SK-N-MC (cell line): ENCODE measurements around the gene TBC1D21.

Source experiments
- DNase-seq: peaks from one replicate; pipeline ENCODE4 v3.0.0-alpha.2; 2011; ENCODE audit warnings: low read depth, low spot score
- H3K27ac ChIP-seq: fragments of 200-600 bp; sonication (generic); 2 replicates; pipeline ENCODE4 v1.5.1; 2016; ENCODE audit warnings: mixed run types
- H3K36me3 ChIP-seq: fragments of 200-600 bp; sonication (generic); 2 replicates; pipeline ENCODE4 v1.6.1; 2017; ENCODE audit warnings: antibody characterized with exemption, low read length, mixed read lengths; ENCODE audit not compliant: insufficient read depth
- H3K4me3 ChIP-seq: fragments of 200-600 bp; sonication (generic); 2 replicates; pipeline ENCODE4 v1.5.1; 2016
- H3K9ac ChIP-seq: fragments of 200-600 bp; sonication (generic); 2 replicates; pipeline ENCODE4 v1.8.0; 2017; ENCODE audit warnings: mixed run types, mixed read lengths; ENCODE audit not compliant: insufficient read length
- H3K9me3 ChIP-seq: fragments of 200-600 bp; sonication (generic); 2 replicates; pipeline ENCODE4 v1.6.1; 2017; ENCODE audit warnings: low read depth, mild to moderate bottlenecking, antibody characterized with exemption, low read length, moderate library complexity, mixed read lengths
- EZH2 ChIP-seq: fragments of 200-600 bp; sonication (generic); IDR thresholded peaks from one replicate; pipeline ENCODE4 v1.6.1; 2017; ENCODE audit warnings: antibody characterized with exemption
- FOXP2 ChIP-seq: optimal IDR thresholded peaks from 2 replicates; pipeline ENCODE3; 2011; ENCODE audit warnings: mild to moderate bottlenecking, moderate library complexity; ENCODE audit not compliant: insufficient read depth; ENCODE audit errors: extremely low read length, control extremely low read depth
- POLR2AphosphoS5 ChIP-seq: IDR thresholded peaks from 2 replicates; pipeline ENCODE4 v1.6.1; 2012; ENCODE audit warnings: mild to moderate bottlenecking, low read depth, low read length, borderline replicate concordance

TBC1D21 gene

DNA sequence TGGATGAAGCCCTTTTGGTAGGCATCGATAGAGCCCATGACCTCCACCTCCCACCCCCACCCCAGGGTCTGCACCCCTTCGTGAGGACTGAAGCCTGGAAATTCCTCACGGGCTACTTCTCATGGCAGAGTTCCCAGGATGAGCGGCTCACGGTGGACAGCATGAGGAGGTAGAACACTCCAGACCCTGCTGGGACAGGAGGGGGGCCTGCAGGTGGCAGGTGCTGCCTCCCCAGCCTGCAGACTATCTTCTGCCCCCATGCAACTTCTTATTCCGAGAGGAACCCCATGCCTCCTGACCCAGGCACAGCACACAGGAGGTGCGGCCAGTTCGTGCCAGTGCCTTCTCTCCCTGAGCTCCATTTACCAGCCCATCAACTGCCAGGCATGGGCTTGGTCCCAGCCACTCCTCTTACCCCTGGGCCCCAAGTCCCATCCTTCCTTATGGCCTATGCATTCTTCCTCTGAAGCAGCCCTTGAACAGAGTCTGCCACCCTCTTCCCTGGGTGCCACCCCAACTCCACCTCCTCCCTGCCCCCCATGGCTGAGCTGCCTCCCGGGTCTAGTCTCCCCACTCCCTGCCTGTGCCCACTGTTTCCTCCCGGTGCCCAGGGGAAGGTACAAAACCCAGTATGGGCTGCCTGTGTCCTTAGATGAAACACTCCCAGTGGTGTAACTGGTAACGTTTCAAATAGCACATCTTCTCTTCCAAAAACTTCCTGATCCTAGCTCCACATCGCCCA, 8.4 kb downstream of the TBC1D21 start:
- Histone ChIP-seq H3K4me3 (no peak overlapping the region), H3K36me3 (no peaks in the 10 kb centered on the region), H3K9me3 (no peaks in the 10 kb centered on the region), H3K9ac (no peak overlapping the region), H3K27ac (no peak overlapping the region)
- TF ChIP-seq EZH2 (no peak), POLR2AphosphoS5 (no peak), FOXP2 (no peak)
- DNase-seq, result no peak

DNA sequence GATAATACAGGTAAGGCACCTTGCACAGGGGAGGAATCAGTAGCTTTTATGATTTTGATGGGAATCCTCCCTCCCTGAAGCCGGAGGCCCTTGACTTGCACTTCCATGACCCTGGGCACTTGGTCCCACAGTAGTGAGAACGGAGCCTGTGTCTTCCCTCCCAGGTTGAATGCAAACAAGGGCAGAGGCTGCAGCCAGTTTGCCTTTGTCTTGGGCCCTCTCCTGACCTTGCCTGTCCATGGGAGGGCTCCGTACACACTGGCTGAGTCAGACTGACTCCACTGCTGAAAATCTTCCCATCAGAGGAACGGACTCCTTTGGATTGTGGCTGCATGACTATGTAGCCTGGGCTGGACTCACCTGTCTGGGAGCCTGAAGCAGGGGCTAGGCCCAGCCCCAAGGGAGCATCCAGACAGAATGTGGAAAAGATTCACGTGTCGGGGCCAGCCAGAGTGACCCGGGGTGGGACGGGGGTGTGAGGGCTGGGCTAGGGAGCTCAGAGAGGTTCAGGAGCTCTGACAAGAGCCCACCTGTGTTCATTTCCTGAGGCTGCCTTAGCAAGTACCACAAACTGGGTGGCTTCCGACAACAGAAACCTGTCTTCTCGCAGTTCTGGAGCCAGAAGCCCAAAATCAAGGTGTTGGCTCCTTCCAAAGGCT, 9.5 kb downstream of the TBC1D21 start:
- no peak overlapping the region for H3K9ac ChIP-seq
- no peak overlapping the region for H3K4me3 ChIP-seq

DNA sequence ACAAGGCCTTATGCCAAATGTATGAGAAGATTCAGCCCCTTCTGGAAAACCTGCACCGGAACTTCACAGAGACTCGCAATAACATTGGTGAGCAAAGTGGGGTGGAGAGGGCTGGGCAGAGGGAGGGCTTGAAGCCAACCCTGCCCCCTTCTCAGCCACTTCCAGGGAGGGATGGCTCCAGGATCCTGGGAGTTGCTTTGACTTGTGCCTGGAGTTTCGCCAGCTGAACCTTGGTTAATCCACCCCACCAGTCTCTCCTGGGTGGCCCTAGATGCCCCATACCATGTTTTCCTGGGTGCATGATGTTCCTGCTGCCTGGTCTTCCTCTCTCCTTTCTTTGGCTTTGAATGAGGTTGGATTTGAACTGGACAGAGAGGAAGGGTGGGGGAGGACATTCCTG, 10.8 kb downstream of the TBC1D21 start:
- no peak overlapping the region for H3K4me3 ChIP-seq
- no peak overlapping the region for H3K27ac ChIP-seq
- H3K36me3 ChIP-seq, result no peaks in the 10 kb centered on the region
- TF ChIP-seq POLR2AphosphoS5 (no peak), EZH2 (no peak), FOXP2 (no peak)
- no peak for DNase-seq
- no peaks in the 10 kb centered on the region for H3K9me3 ChIP-seq
- H3K9ac ChIP-seq, result no peak overlapping the region

More for the DNA sequence above, 9.5 kb downstream of the TBC1D21 start:
- no peaks in the 10 kb centered on the region for H3K9me3 ChIP-seq
- no peaks in the 10 kb centered on the region for H3K36me3 ChIP-seq
- H3K27ac ChIP-seq, result no peak overlapping the region
- TF ChIP-seq FOXP2, result no peak
- TF ChIP-seq POLR2AphosphoS5, result no peak
- no peak for TF ChIP-seq EZH2
- DNase-seq, result no peak

DNA sequence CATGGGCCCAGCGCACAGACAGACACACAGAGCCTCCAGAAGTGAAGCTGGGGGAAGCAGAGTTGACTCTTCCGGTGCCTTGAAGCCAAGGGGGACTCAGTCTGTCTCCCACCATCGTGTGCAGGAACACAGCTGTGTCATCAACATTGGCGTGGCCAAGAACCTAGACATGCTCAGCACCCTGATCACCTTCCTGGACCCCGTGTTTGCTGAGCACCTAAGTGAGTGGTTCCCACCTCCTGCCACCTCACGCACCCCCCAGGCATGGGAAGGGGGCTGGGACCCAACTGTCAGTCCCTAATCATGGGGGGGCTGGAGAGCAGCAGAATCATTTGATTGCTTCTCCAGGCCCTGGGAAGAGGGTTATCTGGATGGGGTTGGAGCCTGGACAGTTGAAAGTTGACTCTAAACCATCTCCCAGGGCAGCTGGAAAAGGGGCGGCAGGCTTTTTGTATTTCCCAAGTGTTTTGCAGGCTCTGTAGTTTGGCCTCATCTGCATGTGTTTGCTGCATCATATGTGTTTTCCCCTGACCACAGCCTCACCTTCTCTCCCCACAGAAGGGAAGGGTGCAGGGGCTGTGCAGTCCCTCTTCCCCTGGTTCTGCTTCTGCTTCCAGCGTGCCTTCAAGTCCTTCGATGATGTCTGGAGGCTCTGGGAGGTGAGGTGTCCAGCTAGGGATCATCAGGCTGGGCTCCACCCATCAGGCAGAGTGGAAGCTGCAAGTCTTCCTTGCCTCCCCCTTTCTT, 12.8 kb downstream of the TBC1D21 start:
- no peak for DNase-seq
- Histone ChIP-seq H3K36me3 (no peaks in the 10 kb centered on the region), H3K4me3 (no peak overlapping the region), H3K27ac (no peak overlapping the region), H3K9me3 (no peaks in the 10 kb centered on the region), H3K9ac (no peak overlapping the region)
- TF ChIP-seq FOXP2, result no peak
- no peak for TF ChIP-seq POLR2AphosphoS5
- TF ChIP-seq EZH2, result no peak

DNA sequence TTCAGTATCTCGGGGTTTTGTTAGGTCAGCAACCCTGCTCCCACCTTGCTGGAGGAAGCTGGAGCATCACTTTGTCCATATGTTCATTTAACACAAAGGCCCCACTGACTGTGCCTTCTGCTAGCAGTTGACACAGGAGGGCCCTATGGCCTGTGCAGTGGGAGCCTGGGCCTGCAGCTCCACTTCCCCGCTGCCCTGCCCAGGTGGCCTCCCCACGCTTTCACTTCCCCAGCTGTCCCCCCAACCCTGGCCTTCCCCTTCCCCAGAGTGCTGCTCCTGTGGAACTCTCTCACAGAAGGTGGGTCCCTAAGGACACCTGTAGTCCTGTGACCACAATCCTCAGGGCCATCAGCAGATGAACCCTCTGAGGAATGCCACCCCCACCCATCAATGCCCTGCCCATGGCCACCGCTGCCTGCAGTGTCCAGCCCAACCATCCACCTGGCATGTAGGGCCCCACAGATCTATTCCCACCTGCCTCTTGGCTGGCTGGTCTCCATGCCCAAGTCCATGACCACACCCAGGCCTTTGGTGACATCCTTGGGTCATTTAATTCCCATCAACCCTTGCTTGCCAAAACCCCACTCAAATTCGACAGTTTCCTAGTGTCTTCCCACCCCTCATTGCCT, 13.5 kb downstream of the TBC1D21 start:
- Histone ChIP-seq H3K27ac (no peak overlapping the region), H3K36me3 (no peaks in the 10 kb centered on the region), H3K4me3 (no peak overlapping the region), H3K9me3 (no peaks in the 10 kb centered on the region), H3K9ac (no peak overlapping the region)
- DNase-seq, result no peak
- TF ChIP-seq POLR2AphosphoS5 (no peak), EZH2 (no peak), FOXP2 (no peak)

DNA sequence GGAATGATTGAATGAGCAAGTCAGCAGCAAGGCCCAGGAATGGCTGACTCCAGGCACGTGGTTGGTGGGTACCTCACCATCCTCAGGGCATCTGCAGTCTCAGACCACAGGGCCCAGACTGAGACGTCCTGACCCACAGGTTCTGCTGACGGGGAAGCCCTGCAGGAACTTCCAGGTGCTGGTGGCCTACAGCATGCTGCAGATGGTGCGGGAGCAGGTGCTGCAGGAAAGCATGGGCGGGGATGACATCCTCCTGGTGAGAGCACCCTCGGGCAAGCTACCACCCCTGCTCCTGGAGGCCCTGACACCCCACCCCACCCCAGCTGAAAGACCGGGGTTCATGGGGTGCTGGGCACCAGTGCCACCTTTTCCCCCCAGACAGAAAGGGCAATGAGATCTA, 14.1 kb downstream of the TBC1D21 start:
- Histone ChIP-seq H3K4me3 (no peak overlapping the region), H3K27ac (no peak overlapping the region), H3K9ac (no peak overlapping the region), H3K36me3 (no peaks in the 10 kb centered on the region), H3K9me3 (no peaks in the 10 kb centered on the region)
- no peak for DNase-seq
- TF ChIP-seq POLR2AphosphoS5 (no peak), EZH2 (no peak)

DNA sequence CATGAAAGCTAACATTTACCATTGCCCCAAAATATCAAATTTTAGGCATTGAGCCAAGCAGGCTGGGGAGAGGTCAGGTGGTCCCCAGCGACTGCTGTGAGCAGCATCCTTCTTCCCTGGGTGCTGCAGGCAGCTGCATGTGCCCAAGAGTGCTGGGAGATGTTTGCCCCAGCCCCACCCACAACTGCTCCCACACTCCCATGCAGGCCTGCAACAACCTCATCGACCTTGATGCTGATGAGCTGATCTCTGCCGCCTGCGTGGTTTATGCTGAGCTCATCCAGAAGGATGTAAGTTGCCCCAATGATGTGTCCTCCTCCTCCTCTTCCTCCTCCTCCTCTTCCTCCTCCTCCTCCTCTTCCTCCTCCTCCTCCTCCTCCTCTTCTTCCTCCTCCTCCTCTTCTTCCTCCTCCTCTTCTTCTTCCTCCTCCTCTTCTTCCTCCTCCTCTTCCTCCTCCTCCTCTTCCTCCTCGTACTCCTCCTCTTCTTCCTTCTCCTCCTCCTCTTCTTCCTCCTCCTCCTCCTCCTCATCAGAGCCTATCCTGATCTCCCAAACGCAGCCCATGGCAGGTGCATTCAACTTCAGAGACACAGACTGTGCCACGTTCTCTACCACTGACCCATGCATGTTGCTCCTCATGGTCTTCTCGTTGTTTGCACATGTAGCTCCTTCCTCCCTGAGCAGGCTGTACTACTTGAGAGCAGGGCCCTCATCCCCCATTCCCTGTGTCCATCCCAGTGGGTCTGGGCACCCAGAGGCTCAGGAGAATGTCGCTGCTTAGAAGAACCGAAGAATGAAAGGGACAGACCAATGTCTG, 15.1 kb downstream of the TBC1D21 start:
- Histone ChIP-seq H3K36me3 (no peaks in the 10 kb centered on the region), H3K4me3 (no peak overlapping the region), H3K9ac (no peak overlapping the region), H3K27ac (no peak overlapping the region), H3K9me3 (no peaks in the 10 kb centered on the region)
- TF ChIP-seq FOXP2, result no peak
- TF ChIP-seq POLR2AphosphoS5, result no peak
- no peak for TF ChIP-seq EZH2
- no peak for DNase-seq

DNA sequence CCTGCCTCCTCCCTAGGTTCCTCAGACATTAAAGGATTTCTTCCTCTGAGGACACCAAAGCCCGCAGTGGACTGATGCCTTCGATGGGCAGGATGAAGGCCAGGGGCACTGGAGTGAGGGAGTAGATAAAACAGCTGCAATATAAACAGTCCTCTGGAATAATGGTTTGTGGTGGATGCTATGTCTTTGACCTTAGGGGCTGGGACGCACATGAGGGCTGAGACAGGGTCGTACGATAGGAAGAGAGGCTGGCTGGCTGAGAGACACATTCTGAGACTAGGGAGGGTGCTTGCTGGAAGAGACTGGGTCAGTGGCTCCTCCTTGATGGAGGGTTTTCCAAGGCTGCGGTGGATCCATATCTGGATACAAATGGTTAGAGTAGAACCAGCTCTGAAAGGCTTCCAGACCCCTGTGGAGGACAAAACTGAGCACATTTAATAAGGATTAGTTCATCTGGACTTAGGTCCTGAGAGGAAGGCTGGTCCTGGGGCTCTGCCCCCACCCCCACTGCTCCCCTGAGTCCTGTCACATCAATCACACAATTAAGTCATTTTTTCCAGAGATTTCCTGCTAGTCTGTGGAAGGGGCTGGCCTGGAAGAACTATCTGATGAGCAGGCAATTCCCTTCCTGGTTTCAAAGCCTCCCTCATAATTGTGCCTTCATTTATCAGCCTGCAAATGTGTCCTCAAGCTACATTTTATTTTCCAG, 15.8 kb downstream of the TBC1D21 start:
- H3K9ac ChIP-seq, result no peak overlapping the region
- no peak for DNase-seq
- H3K9me3 ChIP-seq, result no peaks in the 10 kb centered on the region
- TF ChIP-seq EZH2 (no peak), POLR2AphosphoS5 (no peak), FOXP2 (no peak)
- H3K4me3 ChIP-seq, result no peak overlapping the region
- H3K36me3 ChIP-seq, result no peaks in the 10 kb centered on the region
- H3K27ac ChIP-seq, result no peak overlapping the region
